GM12865 (cell line): ENCODE results near the gene CASP8.
"Not testable (repeated sequence)": the region's sequence is repeated elsewhere in the genome, so short reads cannot be mapped to it uniquely, and the experiment has no call there.

Experiments
- DNase-seq: peaks from one replicate; pipeline ENCODE4 v3.0.0; 2010; ENCODE audit warnings: low read depth
- H3K4me3 ChIP-seq: 2 replicates; pipeline ENCODE4 v1.5.1; 2011; ENCODE audit warnings: mild to moderate bottlenecking, low read depth, low read length, control low read depth
- CTCF ChIP-seq: IDR thresholded peaks from 2 replicates; pipeline ENCODE4 v1.5.1; 2011; ENCODE audit warnings: low read length, control low read depth, low read depth, inconsistent platforms; ENCODE audit not compliant: insufficient read depth; ENCODE audit errors: missing control alignments

CASP8 gene

GRCh38 chr2:201276511-201276910, 16.2 kb downstream of the CASP8 start:
- no peak for TF ChIP-seq CTCF
- DNase-seq, result no peak
- no peak overlapping the region for H3K4me3 ChIP-seq

GRCh38 chr2:201279079-201279478, 18.7 kb downstream of the CASP8 start:
- no peak for TF ChIP-seq CTCF
- no peak for DNase-seq
- H3K4me3 ChIP-seq, result no peak overlapping the region

- DNase-seq, result no peak
- no peak for TF ChIP-seq CTCF
- H3K4me3 ChIP-seq, result no peak overlapping the region
Observed at GRCh38 chr2:201280191-201281040, 20.1 kb downstream of the CASP8 start.

GRCh38 chr2:201285499-201285898, 25.2 kb downstream of the CASP8 start:
- TF ChIP-seq CTCF, result no peak
- no peak overlapping the region for H3K4me3 ChIP-seq
- DNase-seq, result no peak

- not testable (repeated sequence) for H3K4me3 ChIP-seq, DNase-seq
Observed at GRCh38 chr2:201290457-201291148, 30.3 kb downstream of the CASP8 start.

GRCh38 chr2:201298462-201299052, 38.2 kb downstream of the CASP8 start:
- H3K4me3 ChIP-seq, result no peak overlapping the region
- no peak for TF ChIP-seq CTCF
- DNase-seq, result no peak

GRCh38 chr2:201299929-201300328, 39.6 kb downstream of the CASP8 start:
- not testable (repeated sequence) for DNase-seq

GRCh38 chr2:201307876-201308275, 47.5 kb downstream of the CASP8 start:
- H3K4me3 ChIP-seq, result no peak overlapping the region
- no peak for DNase-seq
- TF ChIP-seq CTCF, result no peak

More at GRCh38 chr2:201299929-201300328, 39.6 kb downstream of the CASP8 start:
- not testable (repeated sequence) for H3K4me3 ChIP-seq
